ENCODE data around the gene ZDHHC8. TPM values are rescaled to one million over a fixed set of nuclear protein-coding genes. Genes with fewer than 3 reads are reported as not detected.

The ZDHHC8 gene
- total and polyA plus RNA-seq, 8 donors = 20.0 to 51.8 (median 27.8) TPM

- H3K27ac ChIP-seq = no peak overlapping the region
- no peaks in the 10 kb centered on the region for H3K9me3 ChIP-seq
- WGBS, 2 donors = 59 to 62% methylated on average over 18 of the region's 18 CpGs
- no peaks in the 10 kb centered on the region for H3K36me3 ChIP-seq
- FAIRE-seq = no peak
- intact Hi-C loops (cut with DNase I) = no loop called here
- no peak for DNase-seq
- no peak for ATAC-seq
- no peak for TF ChIP-seq CTCF (IDR thresholded peaks at IDR 0.05)
- H3K27me3 ChIP-seq = no peaks in the 10 kb centered on the region
- no peak overlapping the region for H3K4me3 ChIP-seq
- H3K4me1 ChIP-seq = no peaks in the 10 kb centered on the region
Observed at GRCh38 chr22:20184501-20185165, 53.0 kb downstream of the ZDHHC8 start.

- no peaks in the 10 kb centered on the region for H3K9me3 ChIP-seq
- no peak for ATAC-seq
- intact Hi-C loops (cut with DNase I) = no loop called here
- no peak for DNase-seq
- H3K4me1 ChIP-seq = no peaks in the 10 kb centered on the region
- no peaks in the 10 kb centered on the region for H3K27me3 ChIP-seq
- H3K27ac ChIP-seq = no peak overlapping the region
- no peak for TF ChIP-seq CTCF (IDR thresholded peaks at IDR 0.05)
- H3K4me3 ChIP-seq = no peak overlapping the region
- no peaks in the 10 kb centered on the region for H3K36me3 ChIP-seq
- no peak for FAIRE-seq
- 71 to 83% methylated on average over 6 of the region's 6 CpGs for WGBS, 2 donors
Observed at GRCh38 chr22:20185750-20186149, 54.1 kb downstream of the ZDHHC8 start.

- H3K9me3 ChIP-seq = no peaks in the 10 kb centered on the region
- TF ChIP-seq CTCF (IDR thresholded peaks at IDR 0.05) = no peak
- ATAC-seq = no peak
- H3K27ac ChIP-seq = no peak overlapping the region
- H3K4me1 ChIP-seq = no peaks in the 10 kb centered on the region
- H3K4me3 ChIP-seq = no peak overlapping the region
- no peaks in the 10 kb centered on the region for H3K27me3 ChIP-seq
- no peaks in the 10 kb centered on the region for H3K36me3 ChIP-seq
- FAIRE-seq = no peak
- 65 to 73% methylated on average over 10 of the region's 10 CpGs for WGBS, 2 donors
- no peak for DNase-seq
- intact Hi-C loops (cut with DNase I) = no loop called here
Observed at GRCh38 chr22:20186183-20186870, 54.7 kb downstream of the ZDHHC8 start.

GRCh38 chr22:20186871-20187546 lies 55.4 kb downstream of the ZDHHC8 start:
- TF ChIP-seq CTCF (IDR thresholded peaks at IDR 0.05) = no peak
- DNase-seq (no peak), FAIRE-seq (no peak), ATAC-seq (no peak)
- H3K36me3 ChIP-seq = no peaks in the 10 kb centered on the region
- no peaks in the 10 kb centered on the region for H3K4me1 ChIP-seq
- WGBS, 2 donors = 61 to 69% methylated on average over 14 of the region's 14 CpGs
- no peaks in the 10 kb centered on the region for H3K9me3 ChIP-seq
- no peak overlapping the region for H3K27ac ChIP-seq
- H3K4me3 ChIP-seq = no peak overlapping the region
- intact Hi-C loops (cut with DNase I) = no loop called here
- H3K27me3 ChIP-seq = no peaks in the 10 kb centered on the region

Measured in pancreas (tissue), 10 donors.